HepG2 (cell line): Measurements from ENCODE around the gene FBXW5. TPM values are rescaled to one million over a fixed set of nuclear protein-coding genes. Genes with fewer than 3 reads are reported as not detected.

Experiments
- ATAC-seq: fragments of 200-7000 bp; cut with Tn5 transposase; 3 replicates; pipeline ENCODE4 v1.9.1; 2020; ENCODE audit warnings: mild to moderate bottlenecking, moderate library complexity
- BruUV-seq: library from RNA; stranded (reverse); fragments of 400-500 nt; replicated peaks from 2 replicates; lab custom pipeline; 2021; lab: Mats Ljungman, UMichigan
- CTCF ChIA-PET: fragments of 300-600 bp; formaldehyde crosslinking; extraction: SDS; loops from one replicate; lab custom pipeline; 2021; ENCODE audit warnings: low total read pairs, inconsistent platforms, low intra/inter-chr PET ratio; lab: Yijun Ruan, JAX
- POLR2A ChIA-PET: fragments of 350-600 bp; sonication (Branson Sonifier 250); formaldehyde crosslinking; loops from one replicate; lab custom pipeline; 2020; ENCODE audit warnings: antibody characterized with exemption, inconsistent platforms; lab: Yijun Ruan, JAX
- DNase-seq: peaks from one replicate; pipeline ENCODE4 v3.0.0-alpha.2; 2015; ENCODE audit warnings: low spot score
- FAIRE-seq: peaks from 3 replicates; lab custom pipeline; 2011; peaks lifted over from hg19 to GRCh38; lab: Jason Lieb, UNC
- H2AFZ ChIP-seq: one replicate; pipeline ENCODE4 v1.6.1; 2011; ENCODE audit warnings: low read length, inconsistent platforms
- H3K27ac ChIP-seq: fragments of 300-600 bp; 3 replicates; pipeline ENCODE4 v1.8.0; 2011; ENCODE audit warnings: mixed run types, mild to moderate bottlenecking, mixed read lengths, low read length, inconsistent platforms; ENCODE audit not compliant: insufficient read depth; ENCODE audit errors: extremely low read length
- H3K27me3 ChIP-seq, 2 experiments: fragments of 200-600 bp in 1 of 2; 2 replicates in 1 of 2; 3 replicates in 1 of 2; pipeline versions ENCODE4 v1.6.0 to v1.8.0; 2011; ENCODE audit warnings: low read length in 2 of 2, mild to moderate bottlenecking in 2 of 2, moderate library complexity in 2 of 2, inconsistent platforms in 1 of 2; ENCODE audit not compliant: insufficient read depth in 2 of 2, control insufficient read depth in 1 of 2
- H3K36me3 ChIP-seq, 2 experiments: fragments of 200-600 bp in 1 of 2; replicated peaks in 1 of 2; 2 replicates in 1 of 2; 3 replicates in 1 of 2; pipeline versions ENCODE4 v1.5.1 to v1.8.0; 2011; ENCODE audit warnings: low read length in 2 of 2, inconsistent platforms in 1 of 2; ENCODE audit not compliant: insufficient read depth in 2 of 2, control insufficient read depth in 1 of 2
- H3K4me1 ChIP-seq: 2 replicates; pipeline ENCODE4 v1.5.1; 2012; ENCODE audit warnings: low read length, inconsistent platforms; ENCODE audit not compliant: insufficient read depth
- H3K4me2 ChIP-seq: 2 replicates; pipeline ENCODE4 v1.6.0; 2011; ENCODE audit warnings: low read depth, low read length, inconsistent platforms
- H3K4me3 ChIP-seq, 3 experiments: fragments of 200-600 bp in 1 of 3; sonication (generic), shearing (Covaris generic) in 1 of 3; replicated peaks in 1 of 3; 2 replicates each; pipeline ENCODE4 v1.5.1; 2011 to 2016; ENCODE audit warnings: low read length in 3 of 3, inconsistent platforms in 2 of 3, low read depth in 2 of 3, mild to moderate bottlenecking in 2 of 3, control low read depth in 1 of 3, mixed read lengths in 1 of 3; ENCODE audit not compliant: insufficient read depth in 1 of 3
- H3K79me2 ChIP-seq: one replicate; pipeline ENCODE4 v1.6.1; 2011; ENCODE audit warnings: low read length, inconsistent platforms; ENCODE audit not compliant: insufficient read depth
- H3K9ac ChIP-seq: 2 replicates; pipeline ENCODE4 v1.6.0; 2011; ENCODE audit warnings: mild to moderate bottlenecking, low read depth, low read length, inconsistent platforms; ENCODE audit not compliant: insufficient read depth
- H3K9me3 ChIP-seq: 2 replicates; pipeline ENCODE4 v1.5.1; 2012; ENCODE audit warnings: mild to moderate bottlenecking, low read length
- H4K20me1 ChIP-seq: 2 replicates; pipeline ENCODE4 v1.6.0; 2011; ENCODE audit warnings: inconsistent platforms, mild to moderate bottlenecking, low read length, moderate library complexity; ENCODE audit not compliant: insufficient read depth
- FOSL2 ChIP-seq: sonication (generic); formaldehyde crosslinking; IDR thresholded peaks from 2 replicates; pipeline ENCODE4 v1.4.0; 2020; ENCODE audit warnings: missing genetic modification reagents
- FOXM1 ChIP-seq: sonication (generic); formaldehyde crosslinking; IDR thresholded peaks from 2 replicates; pipeline ENCODE4 v1.5.0; 2020; ENCODE audit warnings: missing genetic modification reagents
- HOXA9 ChIP-seq: sonication (generic); formaldehyde crosslinking; IDR thresholded peaks from 2 replicates; pipeline ENCODE4 v1.8.1; 2022; ENCODE audit warnings: missing genetic modification reagents, mild to moderate bottlenecking, moderate library complexity, borderline replicate concordance
- IRF2 ChIP-seq: IDR thresholded peaks from 2 replicates; pipeline ENCODE4 v1.6.1; 2018; ENCODE audit warnings: missing genetic modification reagents, missing compliant biosample characterization
- RBM39 ChIP-seq: fragments of 200-400 bp; formaldehyde crosslinking; IDR thresholded peaks from one replicate; pipeline ENCODE4 v1.6.1; 2018; ENCODE audit warnings: antibody characterized with exemption, mild to moderate bottlenecking, low read depth, low read length; ENCODE audit not compliant: poor library complexity, severe bottlenecking
- ZNF350 ChIP-seq: sonication (generic); formaldehyde crosslinking; IDR thresholded peaks from 2 replicates; pipeline ENCODE4 v1.4.0; 2020; ENCODE audit warnings: mild to moderate bottlenecking, low read depth, missing genetic modification reagents, borderline replicate concordance
- ZNF547 ChIP-seq: sonication (generic); formaldehyde crosslinking; IDR thresholded peaks from 2 replicates; pipeline ENCODE4 v1.5.1; 2020; ENCODE audit warnings: mild to moderate bottlenecking, missing genetic modification reagents
- WGBS: methylation state at CpG from one replicate; pipeline ENCODE4 v1.1.6; 2017; ENCODE audit warnings: low lambda C conversion rate; 5-methylcytosine and 5-hydroxymethylcytosine counted together
- in situ Hi-C: cut with HindIII; loops from 2 replicates; pipeline ENCODE4 v1.10.0; 2017; ENCODE audit warnings: low pct_unique_long_range_greater_than_20kb; ENCODE audit not compliant: extremely low pct_ligation_motif_present
- intact Hi-C: fragments of 100-400 bp; cut with micrococcal nuclease; formaldehyde crosslinking; loops from one replicate; pipeline ENCODE4 v1.10.0; 2022; ENCODE audit not compliant: unreplicated experiment
- polyA plus RNA-seq, 8 experiments: library from polyadenylated mRNA; depleted of rRNA in 3 of 8; stranded (reverse) in 7 of 8; unstranded in 1 of 8; fragments of >200 nt; fragmentation: Illumina TruSeq in 4 of 8; extraction: Trizol in 4 of 8; gene quantifications; 2 replicates each; pipeline versions ENCODE4 v1.2.1 to v1.2.3, GENCODE V29; 2011 to 2016; ENCODE audit warnings: low read depth in 4 of 8, missing spikeins in 1 of 8, mixed read lengths in 1 of 8; ENCODE audit not compliant: insufficient read depth in 1 of 8
- total RNA-seq, 5 experiments: library from RNA; depleted of rRNA; stranded (reverse); fragments of >200 nt; fragmentation: Illumina TruSeq; extraction: Trizol; gene quantifications; 2 replicates each; pipeline ENCODE4 v1.2.3, GENCODE V29; 2016; ENCODE audit warnings: low read depth in 1 of 5
- TF ChIP-seq, protein P1 (sequence below): sonication (generic); formaldehyde crosslinking; IDR thresholded peaks from 2 replicates; pipeline ENCODE4 v1.4.0; 2020; ENCODE audit warnings: missing genetic modification reagents
- TF ChIP-seq, protein P2 (sequence below): sonication (generic); formaldehyde crosslinking; IDR thresholded peaks from one replicate; pipeline ENCODE4 v1.5.1; 2020; ENCODE audit warnings: mild to moderate bottlenecking, missing genetic modification reagents; ENCODE audit errors: not compliant biosample characterization
- TF ChIP-seq, protein P3 (sequence below): sonication (generic); formaldehyde crosslinking; IDR thresholded peaks from 2 replicates; pipeline ENCODE4 v1.4.0; 2020; ENCODE audit warnings: missing genetic modification reagents, borderline replicate concordance

The FBXW5 gene
- total and polyA plus RNA-seq, 2 of the 13 experiments (the other 11 are each of a cell fraction or from before 2014, with no cell fraction given), result 52.0 to 60.4 TPM

DNA sequence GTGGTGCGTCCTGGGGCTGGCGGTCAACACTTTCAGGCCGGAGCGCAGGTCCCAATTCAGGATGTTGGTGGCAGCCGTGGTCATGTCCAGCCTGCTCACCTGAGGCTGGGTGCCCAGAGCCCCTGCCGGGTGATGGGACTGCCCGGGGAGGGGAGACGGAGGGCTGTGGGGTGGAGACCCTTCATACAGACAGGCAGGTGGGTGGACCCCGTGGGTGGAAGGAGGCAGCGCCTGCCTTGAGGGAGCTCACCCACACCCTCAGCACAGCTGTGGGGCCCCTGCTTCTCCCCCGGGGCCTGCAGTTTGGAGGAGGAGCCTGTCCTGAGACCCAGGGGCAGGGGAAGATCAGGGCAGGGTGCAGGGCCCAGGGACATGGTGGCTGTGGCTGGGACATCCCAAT lies 25.8 kb upstream of the FBXW5 start:
- Histone ChIP-seq H3K36me3 (no peaks in the 10 kb centered on the region), H3K4me2 (no peak overlapping the region), H3K27ac (no peak overlapping the region), H3K4me3 (no peak overlapping the region), H3K4me1 (peaks cover 49% of the 10 kb centered on the region), H3K9me3 (no peaks in the 10 kb centered on the region), H3K9ac (no peak overlapping the region), H4K20me1 (no peaks in the 10 kb centered on the region), H3K27me3 (peaks cover 27 to 74% of the 10 kb centered on the region in 2 experiments), H3K79me2 (no peaks in the 10 kb centered on the region), H2AFZ (no peak overlapping the region)
- ChIA-PET CTCF (no interaction called here), POLR2A (interaction anchor here (1.2 kb wide), 1 partner anchor 22 kb away, joined by 5 read pairs; no protein-coding TSS in a partner anchor)
- ATAC-seq (no peak), FAIRE-seq (no peak), DNase-seq (no peak)
- BruUV-seq, result no TSS peak
- intact Hi-C loops (no loop called here), in situ Hi-C loops (no loop called here)
- no CpG with 5 or more reads among the region's 11 CpGs for WGBS
- TF ChIP-seq ZNF350 (CRISPR knock-in tag), result no peak
- TF ChIP-seq FOSL2 (CRISPR knock-in tag), result no peak
- TF ChIP-seq, protein P1, sequence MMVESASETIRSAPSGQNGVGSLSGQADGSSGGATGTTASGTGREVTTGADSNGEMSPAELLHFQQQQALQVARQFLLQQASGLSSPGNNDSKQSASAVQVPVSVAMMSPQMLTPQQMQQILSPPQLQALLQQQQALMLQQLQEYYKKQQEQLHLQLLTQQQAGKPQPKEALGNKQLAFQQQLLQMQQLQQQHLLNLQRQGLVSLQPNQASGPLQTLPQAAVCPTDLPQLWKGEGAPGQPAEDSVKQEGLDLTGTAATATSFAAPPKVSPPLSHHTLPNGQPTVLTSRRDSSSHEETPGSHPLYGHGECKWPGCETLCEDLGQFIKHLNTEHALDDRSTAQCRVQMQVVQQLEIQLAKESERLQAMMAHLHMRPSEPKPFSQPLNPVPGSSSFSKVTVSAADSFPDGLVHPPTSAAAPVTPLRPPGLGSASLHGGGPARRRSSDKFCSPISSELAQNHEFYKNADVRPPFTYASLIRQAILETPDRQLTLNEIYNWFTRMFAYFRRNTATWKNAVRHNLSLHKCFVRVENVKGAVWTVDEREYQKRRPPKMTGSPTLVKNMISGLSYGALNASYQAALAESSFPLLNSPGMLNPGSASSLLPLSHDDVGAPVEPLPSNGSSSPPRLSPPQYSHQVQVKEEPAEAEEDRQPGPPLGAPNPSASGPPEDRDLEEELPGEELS (CRISPR knock-in tag), result no peak
- TF ChIP-seq, protein P2, sequence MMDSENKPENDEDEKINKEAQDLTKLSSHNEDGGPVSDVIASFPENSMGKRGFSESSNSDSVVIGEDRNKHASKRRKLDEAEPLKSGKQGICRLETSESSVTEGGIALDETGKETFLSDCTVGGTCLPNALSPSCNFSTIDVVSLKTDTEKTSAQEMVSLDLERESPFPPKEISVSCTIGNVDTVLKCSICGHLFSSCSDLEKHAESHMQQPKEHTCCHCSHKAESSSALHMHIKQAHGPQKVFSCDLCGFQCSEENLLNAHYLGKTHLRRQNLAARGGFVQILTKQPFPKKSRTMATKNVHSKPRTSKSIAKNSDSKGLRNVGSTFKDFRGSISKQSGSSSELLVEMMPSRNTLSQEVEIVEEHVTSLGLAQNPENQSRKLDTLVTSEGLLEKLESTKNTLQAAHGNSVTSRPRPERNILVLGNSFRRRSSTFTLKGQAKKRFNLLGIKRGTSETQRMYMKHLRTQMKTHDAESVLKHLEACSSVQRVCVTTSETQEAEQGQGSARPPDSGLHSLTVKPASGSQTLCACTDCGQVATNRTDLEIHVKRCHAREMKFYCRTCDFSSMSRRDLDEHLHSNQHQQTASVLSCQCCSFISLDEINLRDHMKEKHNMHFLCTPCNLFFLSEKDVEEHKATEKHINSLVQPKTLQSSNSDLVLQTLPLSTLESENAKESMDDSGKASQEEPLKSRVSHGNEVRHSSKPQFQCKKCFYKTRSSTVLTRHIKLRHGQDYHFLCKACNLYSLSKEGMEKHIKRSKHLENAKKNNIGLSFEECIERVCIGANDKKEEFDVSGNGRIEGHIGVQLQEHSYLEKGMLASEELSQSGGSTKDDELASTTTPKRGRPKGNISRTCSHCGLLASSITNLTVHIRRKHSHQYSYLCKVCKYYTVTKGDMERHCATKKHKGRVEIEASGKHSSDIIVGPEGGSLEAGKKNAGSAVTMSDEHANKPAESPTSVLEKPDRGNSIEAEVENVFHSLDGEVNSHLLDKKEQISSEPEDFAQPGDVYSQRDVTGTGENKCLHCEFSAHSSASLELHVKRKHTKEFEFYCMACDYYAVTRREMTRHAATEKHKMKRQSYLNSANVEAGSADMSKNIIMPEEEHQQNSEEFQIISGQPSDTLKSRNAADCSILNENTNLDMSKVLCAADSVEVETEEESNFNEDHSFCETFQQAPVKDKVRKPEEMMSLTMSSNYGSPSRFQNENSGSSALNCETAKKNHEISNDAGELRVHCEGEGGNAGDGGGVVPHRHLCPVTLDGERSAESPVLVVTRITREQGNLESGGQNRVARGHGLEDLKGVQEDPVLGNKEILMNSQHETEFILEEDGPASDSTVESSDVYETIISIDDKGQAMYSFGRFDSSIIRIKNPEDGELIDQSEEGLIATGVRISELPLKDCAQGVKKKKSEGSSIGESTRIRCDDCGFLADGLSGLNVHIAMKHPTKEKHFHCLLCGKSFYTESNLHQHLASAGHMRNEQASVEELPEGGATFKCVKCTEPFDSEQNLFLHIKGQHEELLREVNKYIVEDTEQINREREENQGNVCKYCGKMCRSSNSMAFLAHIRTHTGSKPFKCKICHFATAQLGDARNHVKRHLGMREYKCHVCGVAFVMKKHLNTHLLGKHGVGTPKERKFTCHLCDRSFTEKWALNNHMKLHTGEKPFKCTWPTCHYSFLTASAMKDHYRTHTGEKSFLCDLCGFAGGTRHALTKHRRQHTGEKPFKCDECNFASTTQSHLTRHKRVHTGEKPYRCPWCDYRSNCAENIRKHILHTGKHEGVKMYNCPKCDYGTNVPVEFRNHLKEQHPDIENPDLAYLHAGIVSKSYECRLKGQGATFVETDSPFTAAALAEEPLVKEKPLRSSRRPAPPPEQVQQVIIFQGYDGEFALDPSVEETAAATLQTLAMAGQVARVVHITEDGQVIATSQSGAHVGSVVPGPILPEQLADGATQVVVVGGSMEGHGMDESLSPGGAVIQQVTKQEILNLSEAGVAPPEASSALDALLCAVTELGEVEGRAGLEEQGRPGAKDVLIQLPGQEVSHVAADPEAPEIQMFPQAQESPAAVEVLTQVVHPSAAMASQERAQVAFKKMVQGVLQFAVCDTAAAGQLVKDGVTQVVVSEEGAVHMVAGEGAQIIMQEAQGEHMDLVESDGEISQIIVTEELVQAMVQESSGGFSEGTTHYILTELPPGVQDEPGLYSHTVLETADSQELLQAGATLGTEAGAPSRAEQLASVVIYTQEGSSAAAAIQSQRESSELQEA (CRISPR knock-in tag), result no peak
- TF ChIP-seq HOXA9 (CRISPR knock-in tag), result no peak
- TF ChIP-seq IRF2 (CRISPR knock-in tag), result no peak
- TF ChIP-seq, protein P3, sequence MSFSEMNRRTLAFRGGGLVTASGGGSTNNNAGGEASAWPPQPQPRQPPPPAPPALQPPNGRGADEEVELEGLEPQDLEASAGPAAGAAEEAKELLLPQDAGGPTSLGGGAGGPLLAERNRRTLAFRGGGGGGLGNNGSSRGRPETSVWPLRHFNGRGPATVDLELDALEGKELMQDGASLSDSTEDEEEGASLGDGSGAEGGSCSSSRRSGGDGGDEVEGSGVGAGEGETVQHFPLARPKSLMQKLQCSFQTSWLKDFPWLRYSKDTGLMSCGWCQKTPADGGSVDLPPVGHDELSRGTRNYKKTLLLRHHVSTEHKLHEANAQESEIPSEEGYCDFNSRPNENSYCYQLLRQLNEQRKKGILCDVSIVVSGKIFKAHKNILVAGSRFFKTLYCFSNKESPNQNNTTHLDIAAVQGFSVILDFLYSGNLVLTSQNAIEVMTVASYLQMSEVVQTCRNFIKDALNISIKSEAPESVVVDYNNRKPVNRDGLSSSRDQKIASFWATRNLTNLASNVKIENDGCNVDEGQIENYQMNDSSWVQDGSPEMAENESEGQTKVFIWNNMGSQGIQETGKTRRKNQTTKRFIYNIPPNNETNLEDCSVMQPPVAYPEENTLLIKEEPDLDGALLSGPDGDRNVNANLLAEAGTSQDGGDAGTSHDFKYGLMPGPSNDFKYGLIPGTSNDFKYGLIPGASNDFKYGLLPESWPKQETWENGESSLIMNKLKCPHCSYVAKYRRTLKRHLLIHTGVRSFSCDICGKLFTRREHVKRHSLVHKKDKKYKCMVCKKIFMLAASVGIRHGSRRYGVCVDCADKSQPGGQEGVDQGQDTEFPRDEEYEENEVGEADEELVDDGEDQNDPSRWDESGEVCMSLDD (CRISPR knock-in tag), result no peak
- no peak for TF ChIP-seq ZNF547 (CRISPR knock-in tag)
- no peak for TF ChIP-seq FOXM1
- TF ChIP-seq RBM39, result no peak
